Body of pancreas (tissue), 4 donors: ENCODE measurements around the gene RXRA. TPM values are rescaled to one million over a fixed set of nuclear protein-coding genes. Genes with fewer than 3 reads are reported as not detected.

Source experiments
- ATAC-seq: fragments of 150-250 bp; one replicate; pipeline ENCODE4 v1.9.1; 2016
- DNase-seq, 4 donors: peaks; one replicate each; pipeline ENCODE4 v3.0.0-alpha.2; 2019
- H3K27ac ChIP-seq, 4 donors: fragments of 200-600 bp; sonication (generic); 1 replicate in 3 of 4; 2 replicates in 1 of 4; pipeline versions ENCODE4 v1.5.1 to v1.6.1; 2016 to 2019; ENCODE audit warnings: mild to moderate bottlenecking in 1 of 4, mixed read lengths in 1 of 4, moderate library complexity in 1 of 4
- H3K27me3 ChIP-seq, 2 donors: fragments of 200-600 bp; sonication (generic); one replicate each; pipeline ENCODE4 v1.6.0; 2016; ENCODE audit warnings: mild to moderate bottlenecking in 1 of 2
- H3K36me3 ChIP-seq, 2 donors: fragments of 200-600 bp; sonication (generic); replicated peaks in 1 of 2; 2 replicates each; pipeline ENCODE4 v1.5.1; 2016; ENCODE audit warnings: low read depth in 2 of 2; ENCODE audit not compliant: insufficient read depth in 1 of 2
- H3K4me1 ChIP-seq: fragments of 200-600 bp; sonication (generic); one replicate; pipeline ENCODE4 v1.6.0; 2016
- H3K4me3 ChIP-seq, 2 donors: fragments of 200-600 bp; sonication (generic); 1 replicate in 1 of 2; 2 replicates in 1 of 2; pipeline ENCODE4 v1.5.1; 2016 to 2019
- H3K9me3 ChIP-seq, 3 donors: fragments of 200-600 bp; sonication (generic); 1 replicate in 2 of 3; 2 replicates in 1 of 3; pipeline ENCODE4 v1.5.1; 2016
- CTCF ChIP-seq, 7 experiments: fragments of 450-650 bp in 4 of 7; fragments of 200-600 bp in 3 of 7; sonication (generic) in 3 of 7; IDR thresholded peaks; one replicate each; pipeline ENCODE4 v1.5.1; 2016 to 2019; ENCODE audit warnings: antibody characterized with exemption in 7 of 7
- POLR2A ChIP-seq, 3 donors: fragments of 450-650 bp; IDR thresholded peaks; one replicate each; pipeline ENCODE4 v1.6.1; 2016; ENCODE audit warnings: antibody characterized with exemption in 3 of 3, mild to moderate bottlenecking in 2 of 3
- WGBS, 2 donors: methylation state at CpG; one replicate each; pipeline ENCODE4 v1.1.5; 2017; 5-methylcytosine and 5-hydroxymethylcytosine counted together
- intact Hi-C: fragments of 100-400 bp; cut with DNase I; formaldehyde crosslinking; loops from one replicate; pipeline ENCODE4 v1.15.1; 2023
- total RNA-seq, 2 donors: library from RNA; depleted of rRNA; stranded (reverse); fragments of >200 nt; gene quantifications; one replicate each; pipeline ENCODE4 v1.1.0, GENCODE V29; 2016

RXRA gene
- total RNA-seq, 2 donors from 2014 or later = 31.4 to 41.9 TPM

DNA sequence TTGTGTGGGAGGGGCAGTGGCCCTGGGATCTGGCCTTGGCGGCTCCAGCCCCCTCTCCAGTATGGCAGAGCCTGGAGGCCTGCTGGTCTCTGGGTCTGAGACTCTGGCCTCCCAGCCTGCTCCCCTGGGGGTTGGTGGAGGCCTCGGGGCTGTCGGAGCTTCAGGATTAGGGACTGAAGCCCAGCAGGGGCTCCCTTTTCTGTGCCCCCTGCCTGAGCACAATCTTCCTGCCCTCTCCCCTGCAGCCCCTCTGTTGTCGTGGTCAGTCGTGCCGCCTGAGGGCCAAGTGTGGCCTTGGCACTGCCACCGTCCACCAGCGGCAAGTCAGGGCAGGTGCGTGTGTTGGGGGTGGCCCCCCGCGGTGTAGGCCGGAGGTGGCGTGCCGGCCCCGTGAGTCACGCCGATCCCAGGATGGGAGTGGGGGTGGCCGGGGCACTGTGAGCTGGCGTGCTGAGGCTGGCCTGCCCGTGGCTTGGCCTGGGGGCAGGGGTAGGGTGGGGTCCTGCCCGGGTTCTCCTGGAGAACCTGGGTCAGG lies 53.6 kb downstream of the RXRA start:
- no peaks in the 10 kb centered on the region for H3K36me3 ChIP-seq
- H3K27ac ChIP-seq = peak overlapping the region in 3 of 4 donors; percentile 58 to 93 (median 89)
- peaks cover 90% of the 10 kb centered on the region for H3K4me1 ChIP-seq
- WGBS, 2 donors = 80 to 85% methylated on average over 3 to 21 of the region's 21 CpGs
- intact Hi-C loops = no loop called here
- no peaks in the 10 kb centered on the region for H3K9me3 ChIP-seq
- no peaks in the 10 kb centered on the region for H3K27me3 ChIP-seq
- ATAC-seq (peak; percentile 33), DNase-seq (peak; percentile 31 to 59 (median 46))
- no peak overlapping the region for H3K4me3 ChIP-seq
- TF ChIP-seq CTCF (IDR thresholded peaks at IDR 0.05) = no peak
- peak in 2 of 3 donors; percentile 18 to 46 for TF ChIP-seq POLR2A (IDR thresholded peaks at IDR 0.05)

- intact Hi-C loops = no loop called here
- 84 to 94% methylated on average over 4 to 14 of the region's 16 CpGs for WGBS, 2 donors
- DNase-seq (no peak), ATAC-seq (no peak)
- Histone ChIP-seq H3K27ac (peak overlapping the region in 3 of 4 donors; percentile 58 to 93 (median 89)), H3K4me3 (no peak overlapping the region), H3K36me3 (no peaks in the 10 kb centered on the region), H3K9me3 (no peaks in the 10 kb centered on the region), H3K4me1 (peaks cover 90% of the 10 kb centered on the region), H3K27me3 (no peaks in the 10 kb centered on the region)
- TF ChIP-seq POLR2A (IDR thresholded peaks at IDR 0.05) (no peak), CTCF (IDR thresholded peaks at IDR 0.05) (no peak)
These were observed 54.5 kb downstream of the RXRA start for GRCh38 chr9:134380542-134381271.

DNA sequence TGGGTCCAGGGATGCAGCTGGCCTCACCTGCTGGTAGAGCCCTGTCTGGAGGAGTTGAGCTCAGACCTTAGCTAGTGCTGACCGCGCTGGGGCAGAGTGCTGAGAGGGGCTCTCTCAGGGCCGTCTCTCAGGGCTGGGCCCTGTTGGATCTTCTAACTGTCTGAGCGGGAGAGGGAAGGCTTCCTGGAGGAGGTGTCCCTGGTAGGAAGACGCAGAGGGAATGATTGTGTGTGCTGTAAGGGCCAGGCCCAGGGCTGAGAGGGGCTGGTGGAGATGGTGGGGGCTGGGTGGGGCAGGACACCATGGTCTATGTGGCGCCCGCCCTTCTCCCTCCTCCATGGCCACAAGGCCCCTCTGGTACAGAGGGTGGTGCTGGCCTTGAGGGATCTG lies 55.0 kb downstream of the RXRA start:
- no peak overlapping the region for H3K4me3 ChIP-seq
- intact Hi-C loops = no loop called here

DNA sequence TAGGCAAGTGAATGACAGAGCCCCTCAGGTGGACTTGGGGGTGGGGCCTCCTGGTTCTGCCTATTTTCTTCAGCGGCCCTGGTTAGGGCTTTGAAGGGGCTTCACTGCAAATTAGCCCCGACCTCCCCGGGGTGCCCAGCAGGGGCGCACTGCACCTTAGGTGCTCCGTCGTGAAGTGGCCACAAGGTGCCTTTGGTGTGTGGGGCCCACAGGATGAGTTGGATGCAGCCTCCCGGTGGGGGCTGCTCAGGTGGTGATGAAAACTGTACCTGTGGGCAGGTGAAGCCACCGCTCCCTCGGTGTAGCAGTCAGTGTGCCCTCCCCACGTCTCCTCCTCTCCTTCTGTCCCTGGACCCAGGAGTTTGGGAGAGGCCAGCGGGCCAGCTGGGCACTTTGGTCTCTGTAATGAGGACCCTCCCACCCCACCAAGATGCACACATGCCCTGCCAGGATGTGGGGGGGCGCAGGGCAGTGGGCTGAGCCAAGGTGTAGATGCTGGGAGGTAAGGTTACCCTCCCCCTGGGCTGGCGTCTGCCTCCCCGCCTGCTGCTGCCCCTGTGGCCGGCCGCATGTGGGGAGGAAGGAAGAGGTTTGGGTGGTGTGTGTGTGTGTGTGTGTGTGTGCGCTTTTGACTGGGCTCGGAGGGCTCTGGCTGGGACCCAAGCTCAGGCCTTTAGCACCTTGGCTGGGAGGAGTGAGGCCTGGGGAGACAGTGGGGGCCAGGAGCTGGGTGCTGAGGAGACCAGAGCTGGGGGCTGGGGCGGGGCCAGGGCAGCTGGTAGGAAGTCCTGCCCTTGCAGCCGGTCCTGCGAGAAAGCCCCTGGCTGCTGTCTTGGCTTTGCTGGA lies 55.6 kb downstream of the RXRA start:
- DNase-seq (peak in 2 of 4 donors; percentile 43 to 47), ATAC-seq (no peak)
- Histone ChIP-seq H3K36me3 (no peaks in the 10 kb centered on the region), H3K27ac (peak overlapping the region in 2 of 4 donors; percentile 12 to 93), H3K27me3 (no peaks in the 10 kb centered on the region), H3K4me3 (no peak overlapping the region), H3K9me3 (no peaks in the 10 kb centered on the region), H3K4me1 (peaks cover 92% of the 10 kb centered on the region)
- 58 to 68% methylated on average over 17 to 21 of the region's 21 CpGs for WGBS, 2 donors
- TF ChIP-seq POLR2A (IDR thresholded peaks at IDR 0.05) (no peak), CTCF (IDR thresholded peaks at IDR 0.05) (peak in 3 of 7 experiments; percentile 9 to 32 (median 13))
- intact Hi-C loops = no loop called here

More for the DNA sequence above, 55.0 kb downstream of the RXRA start:
- DNase-seq (no peak), ATAC-seq (no peak)
- Histone ChIP-seq H3K27me3 (no peaks in the 10 kb centered on the region), H3K4me1 (peaks cover 92% of the 10 kb centered on the region), H3K9me3 (no peaks in the 10 kb centered on the region), H3K36me3 (no peaks in the 10 kb centered on the region), H3K27ac (peak overlapping the region in 3 of 4 donors; percentile 12 to 93 (median 15))
- TF ChIP-seq CTCF (IDR thresholded peaks at IDR 0.05) = no peak
- no peak for TF ChIP-seq POLR2A (IDR thresholded peaks at IDR 0.05)
- 88 to 97% methylated on average over 4 to 7 of the region's 7 CpGs for WGBS, 2 donors
